Embryonic facial prominence (tissue), 1 donor: ENCODE results near the gene HECTD4.

Experiments used
- DNase-seq: peaks from one replicate; pipeline ENCODE4 v3.0.0-alpha.2; 2016; ENCODE audit errors: extremely low spot score

Gene HECTD4

GRCh38 chr12:112322882-112323547 is 59.2 kb downstream of the HECTD4 start:
- no peak for DNase-seq

- no peak for DNase-seq
Observed at GRCh38 chr12:112322441-112322840, 59.8 kb downstream of the HECTD4 start.

- no peak for DNase-seq
Observed at GRCh38 chr12:112321245-112321644, 61.0 kb downstream of the HECTD4 start.

DNA sequence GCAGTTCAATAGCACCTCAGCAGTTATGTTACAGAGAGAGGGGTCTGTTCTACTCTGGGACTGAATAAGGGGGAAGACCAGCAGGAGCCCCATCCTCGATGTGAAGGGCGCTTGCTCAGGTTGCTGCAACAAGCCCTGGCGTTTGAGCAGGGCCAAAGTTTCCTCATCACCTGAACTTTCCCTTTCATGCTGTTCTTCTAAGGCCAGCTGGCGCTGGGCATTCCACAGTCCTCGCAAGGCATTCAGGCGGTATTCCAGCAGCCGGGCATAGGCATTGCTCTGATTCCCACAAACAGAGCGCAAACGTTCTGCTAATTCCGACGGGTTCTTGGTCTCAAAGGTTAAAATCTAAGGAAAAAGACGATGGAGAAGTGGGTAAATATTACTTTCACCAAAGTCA is 62.8 kb downstream of the HECTD4 start:
- DNase-seq: no peak

- DNase-seq: no peak
Observed at GRCh38 chr12:112317481-112317880, 64.8 kb downstream of the HECTD4 start.

DNA sequence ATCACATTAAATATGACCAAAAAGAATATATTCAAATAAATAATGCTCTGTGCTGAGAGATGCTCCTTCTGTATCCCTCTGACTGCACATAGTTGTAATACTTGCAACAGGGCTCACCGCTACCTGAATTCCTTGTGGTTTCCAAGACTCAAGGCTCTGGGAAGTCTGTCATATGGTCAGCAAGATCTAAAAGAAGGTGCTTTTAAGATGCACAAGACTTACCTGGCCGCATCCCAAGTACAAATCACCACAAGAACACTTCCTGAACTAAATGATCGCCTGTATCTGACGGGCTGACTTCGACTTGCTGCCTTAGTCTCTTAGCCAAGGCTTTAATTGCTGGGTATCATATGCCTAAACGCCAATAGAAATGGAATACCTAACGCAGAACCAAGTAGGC is 67.2 kb downstream of the HECTD4 start:
- DNase-seq: no peak

DNA sequence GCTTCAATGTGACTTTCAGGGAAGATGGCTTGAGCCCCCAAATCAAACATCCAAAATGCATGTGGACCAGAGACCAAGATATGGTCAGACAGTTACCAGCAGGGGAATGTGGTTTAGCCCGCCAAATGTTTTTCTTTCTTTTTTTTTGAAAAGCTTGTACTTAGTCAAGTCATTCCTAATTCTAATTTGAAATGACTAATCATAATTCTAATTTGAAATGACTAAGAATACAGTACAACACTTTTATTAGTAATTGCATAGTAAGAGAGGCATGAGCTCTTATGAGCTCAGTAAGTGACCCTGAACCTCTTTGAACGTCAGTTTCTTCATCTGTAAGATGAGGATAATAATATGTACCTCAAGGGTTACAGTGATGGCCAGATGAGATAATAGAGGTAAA is 72.4 kb downstream of the HECTD4 start:
- DNase-seq: no peak

DNA sequence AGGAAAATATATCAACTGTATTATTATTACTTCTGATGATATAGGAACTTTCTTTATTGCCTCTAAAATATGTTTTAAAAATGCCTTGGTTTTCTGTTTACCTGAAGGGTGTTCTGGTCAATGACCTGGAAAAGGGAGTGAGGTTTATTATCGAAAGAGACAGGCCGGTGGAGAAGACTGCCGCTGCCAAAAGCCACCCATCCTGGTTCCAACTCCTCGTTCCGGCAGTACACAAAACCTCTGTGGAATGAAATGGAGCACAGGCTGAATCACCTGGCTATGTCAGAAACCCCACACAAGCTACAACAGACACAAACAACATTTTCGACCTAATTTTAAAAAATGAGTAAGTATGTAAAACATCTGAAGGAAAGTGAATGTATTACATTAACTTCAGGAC is 73.6 kb downstream of the HECTD4 start:
- no peak for DNase-seq

GRCh38 chr12:112308161-112308560 is 74.1 kb downstream of the HECTD4 start:
- DNase-seq: no peak

DNA sequence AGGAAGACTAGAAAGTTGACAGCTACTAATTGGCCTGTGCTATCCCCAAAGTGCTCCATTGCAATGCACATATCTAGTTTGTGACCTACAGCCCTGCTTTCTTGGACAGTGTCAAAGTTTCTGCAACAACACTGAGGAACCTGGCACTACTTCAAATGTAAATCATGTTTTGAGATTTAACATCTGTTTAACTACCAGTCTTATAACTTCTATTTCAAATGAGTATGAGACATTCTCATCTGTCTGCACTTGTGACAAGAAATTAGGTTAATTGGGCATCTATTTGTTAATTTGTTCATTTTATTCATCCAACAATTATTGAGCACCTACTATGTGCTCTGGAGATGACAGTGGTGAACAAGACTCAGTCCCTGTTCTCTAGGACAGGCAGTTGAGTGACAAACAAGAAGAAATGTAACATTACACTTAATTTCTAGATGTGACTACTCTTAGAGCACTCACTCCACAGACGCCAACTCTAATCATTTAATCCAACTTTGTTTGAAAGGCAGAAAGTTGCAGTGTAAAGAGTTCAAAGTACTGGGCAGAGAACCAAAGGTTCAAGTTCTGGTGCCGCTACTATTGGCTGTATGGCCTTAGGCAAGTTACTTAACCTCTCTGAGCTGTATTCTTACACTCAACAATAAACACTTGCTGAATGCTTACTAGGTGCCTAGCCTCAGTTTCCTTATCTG is 74.8 kb downstream of the HECTD4 start:
- DNase-seq: no peak

- DNase-seq: no peak
Observed at GRCh38 chr12:112305951-112306350, 76.3 kb downstream of the HECTD4 start.

- DNase-seq: no peak
Observed at GRCh38 chr12:112304436-112304835, 77.8 kb downstream of the HECTD4 start.

DNA sequence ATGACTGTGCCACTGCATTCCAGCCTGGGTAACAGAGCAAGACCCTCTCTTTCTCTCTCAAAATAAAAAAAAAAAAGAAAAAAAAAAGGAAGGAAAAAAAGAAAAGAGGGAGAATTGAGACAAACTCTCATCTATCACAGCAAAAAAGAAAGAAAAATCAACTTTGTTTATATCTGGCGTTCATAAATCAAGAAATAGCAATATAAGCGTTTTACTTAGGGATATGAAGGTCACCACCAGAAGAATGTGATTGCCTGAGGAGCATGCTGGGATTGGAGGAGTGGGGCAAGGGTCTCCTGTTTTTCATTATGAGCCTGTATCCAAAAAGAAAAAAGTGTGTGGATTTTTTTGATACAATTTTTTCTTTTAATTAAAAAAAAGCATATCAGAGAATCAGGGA is 78.4 kb downstream of the HECTD4 start:
- no peak for DNase-seq

DNA sequence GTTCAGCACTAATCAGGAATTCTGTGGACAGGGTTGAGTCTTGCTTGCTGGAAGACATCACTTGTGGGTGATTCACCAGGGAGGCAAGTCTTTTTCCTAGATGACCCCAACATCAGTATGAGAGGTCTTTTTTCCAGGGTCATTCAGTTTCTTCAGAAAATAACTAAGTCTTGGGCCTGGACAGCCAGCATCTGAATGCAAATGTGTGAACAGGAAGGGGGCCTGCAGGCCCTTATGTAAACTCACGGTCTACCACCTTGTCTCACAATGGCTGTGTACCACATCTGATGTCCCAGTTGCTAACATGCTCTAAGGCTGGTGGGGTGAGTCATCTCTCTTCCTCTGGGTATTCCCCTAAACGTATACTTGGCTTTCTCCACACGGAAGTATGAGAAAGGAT is 79.2 kb downstream of the HECTD4 start:
- no peak for DNase-seq

DNA sequence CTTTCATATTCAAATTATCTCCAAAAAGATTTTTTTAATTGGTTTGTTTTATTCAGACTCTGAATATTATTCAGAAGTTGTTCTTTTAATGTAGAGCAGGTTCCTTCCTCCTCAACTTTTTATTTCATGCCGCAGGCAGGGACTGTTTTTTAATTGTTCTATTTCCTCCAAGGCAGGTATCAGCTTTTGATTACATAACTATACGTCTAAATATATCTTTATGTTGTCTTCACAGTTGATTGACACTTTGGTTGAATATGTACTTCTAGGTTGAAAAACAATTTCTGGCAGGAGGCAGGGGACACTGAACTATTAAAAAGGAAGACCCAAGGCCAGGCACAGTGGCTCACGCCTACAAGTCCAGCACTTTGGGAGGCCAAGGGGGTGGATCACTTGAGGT is 82.5 kb downstream of the HECTD4 start:
- DNase-seq: no peak

DNA sequence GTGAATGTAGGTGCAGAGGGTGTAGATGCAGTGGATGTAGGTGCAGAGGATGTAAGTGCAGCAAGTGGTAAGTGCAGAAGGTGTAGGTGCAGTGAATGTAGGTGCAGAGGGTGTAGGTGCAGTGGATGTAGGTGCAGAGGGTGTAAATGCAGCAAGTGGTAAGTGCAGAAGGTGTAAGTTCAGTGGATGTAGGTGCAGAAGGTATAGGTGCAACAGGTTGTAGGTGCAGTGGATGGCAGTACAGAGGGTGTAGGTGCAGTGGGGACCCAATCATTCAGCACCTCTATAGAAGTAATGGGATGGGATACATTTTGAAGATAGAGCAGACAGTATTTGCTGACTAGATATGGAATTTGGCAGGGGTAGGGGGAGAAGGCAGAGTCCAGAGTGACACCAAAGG is 85.0 kb downstream of the HECTD4 start:
- no peak for DNase-seq

DNA sequence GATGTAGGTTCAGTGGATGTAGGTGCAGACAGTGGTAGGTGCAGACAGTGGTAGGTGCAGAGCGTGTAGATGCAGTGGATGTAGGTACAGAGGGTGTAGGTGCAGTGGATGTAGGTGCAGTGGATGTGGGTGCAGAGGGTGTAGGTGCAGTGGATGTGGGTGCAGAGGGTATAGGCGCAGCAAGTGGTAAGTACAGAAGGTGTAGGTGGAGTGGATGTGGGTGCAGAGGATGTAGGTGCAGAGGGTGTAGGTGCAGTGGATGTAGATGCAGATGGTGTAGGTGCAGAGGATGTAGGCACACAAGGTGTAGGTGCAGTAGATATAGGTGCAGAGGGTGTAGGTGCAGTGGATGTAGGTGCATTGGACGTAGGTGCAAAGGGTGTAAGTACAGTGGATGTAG is 86.0 kb downstream of the HECTD4 start:
- no peak for DNase-seq

- DNase-seq: no peak
Observed at GRCh38 chr12:112294793-112295192, 87.4 kb downstream of the HECTD4 start.

GRCh38 chr12:112288638-112289037 is 93.6 kb downstream of the HECTD4 start:
- no peak for DNase-seq

- no peak for DNase-seq
Observed at GRCh38 chr12:112285600-112286401, 96.4 kb downstream of the HECTD4 start.

DNA sequence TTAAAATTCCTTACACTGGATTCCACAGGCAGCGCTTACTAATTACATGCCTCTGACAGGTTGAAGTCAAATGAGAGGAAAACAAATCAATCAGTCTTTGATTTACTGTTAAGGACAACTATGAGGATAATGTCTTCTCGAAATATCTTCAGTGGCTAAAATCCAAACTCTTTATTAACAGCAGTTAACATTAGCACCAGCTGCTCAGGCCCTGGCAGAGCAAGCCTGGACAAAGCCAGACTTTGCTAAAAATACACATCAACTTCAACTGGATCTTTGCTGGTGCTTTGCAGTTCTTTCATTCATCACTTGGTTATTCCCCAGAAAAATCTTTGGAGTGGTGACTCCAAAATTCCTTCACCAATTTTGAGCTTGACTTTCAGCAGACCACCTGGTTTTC is 98.7 kb downstream of the HECTD4 start:
- DNase-seq: no peak

GRCh38 chr12:112282920-112283319 is 99.3 kb downstream of the HECTD4 start:
- DNase-seq: no peak

- no peak for DNase-seq
Observed at GRCh38 chr12:112275836-112276235, 106.4 kb downstream of the HECTD4 start.
